ENCODE measurements around the gene LRRFIP2.

The LRRFIP2 gene

GRCh38 chr3:37014620-37015019 lies 159.8 kb downstream of the LRRFIP2 start:
- Histone ChIP-seq H3K27ac (ENCODE audit: low read length) (no peak overlapping the region), H3K4me2 (ENCODE audit: low read depth, low read length) (no peak overlapping the region), H3F3A (ENCODE audit: insufficient read depth, low read length) (no peaks in the 10 kb centered on the region), H3K9me2 (replicated peaks; ENCODE audit: insufficient read depth, low read length) (no peaks in the 10 kb centered on the region), H3K4me1 (ENCODE audit: low read length) (no peaks in the 10 kb centered on the region), H3K9me3 (replicated peaks; ENCODE audit: insufficient read depth, low read length) (no peaks in the 10 kb centered on the region), H4K20me1 (ENCODE audit: insufficient read depth, low read length) (no peaks in the 10 kb centered on the region), H2AFZ (ENCODE audit: low read length) (no peak overlapping the region), H3K4me3 (ENCODE audit: low read length) (no peak overlapping the region), H3K27me3 (replicated peaks; ENCODE audit: insufficient read depth, low read length) (no peaks in the 10 kb centered on the region), H3K36me3 (replicated peaks; ENCODE audit: insufficient read depth, low read length) (peaks cover 3% of the 10 kb centered on the region; the same call in 1 of the 2 replicates), H3K9ac (ENCODE audit: low read length) (no peak overlapping the region), H3K79me2 (ENCODE audit: low read length) (no peaks in the 10 kb centered on the region)
- DNase-seq: no peak
- TF ChIP-seq EZH2 (optimal IDR thresholded peaks at IDR 0.05; ENCODE audit: low read depth, low read length) (no peak), CTCF (IDR thresholded peaks at IDR 0.05; ENCODE audit: low read length) (no peak), EZH2phosphoT487 (IDR thresholded peaks at IDR 0.05; ENCODE audit: low read length) (no peak)

Data from MM.1S (cell line).